Cardiac muscle cell (in vitro differentiated cells and primary cell): Measurements from ENCODE around the gene CDH4. TPM values are rescaled to one million over a fixed set of nuclear protein-coding genes. Genes with fewer than 3 reads are reported as not detected.
A peak's percentile ranks its signal among the peaks of the same experiment; 100 is the strongest.

Experiments used
- DNase-seq, 2 donors: peaks; one replicate each; pipeline versions ENCODE4 v3.0.0 to v3.0.0-alpha.2; 2010 to 2017; ENCODE audit warnings: low read depth in 1 of 2, low spot score in 1 of 2
- H3K27ac ChIP-seq: fragments of 200-600 bp; sonication (generic); 2 replicates; pipeline ENCODE4 v1.5.1; 2016
- H3K27me3 ChIP-seq: fragments of 200-600 bp; sonication (generic); 2 replicates; pipeline ENCODE4 v1.6.0; 2016; ENCODE audit warnings: control low read depth
- H3K36me3 ChIP-seq: fragments of 200-600 bp; sonication (generic); 2 replicates; pipeline ENCODE4 v1.5.1; 2016; ENCODE audit warnings: control low read depth
- H3K4me1 ChIP-seq: fragments of 200-600 bp; sonication (generic); 2 replicates; pipeline ENCODE4 v1.8.1; 2017; ENCODE audit warnings: low read depth, mild to moderate bottlenecking, mixed run types
- H3K4me3 ChIP-seq: fragments of 200-600 bp; sonication (generic); 2 replicates; pipeline ENCODE4 v1.5.1; 2016; ENCODE audit warnings: mild to moderate bottlenecking
- H3K9me3 ChIP-seq: fragments of 200-600 bp; sonication (generic); 2 replicates; pipeline ENCODE4 v1.5.1; 2017; ENCODE audit warnings: low read depth, mild to moderate bottlenecking, control low read depth
- CTCF ChIP-seq: IDR thresholded peaks from 2 replicates; pipeline ENCODE4 v1.5.1; 2012; ENCODE audit warnings: low read depth, mild to moderate bottlenecking, low read length
- polyA plus RNA-seq: library from polyadenylated mRNA; unstranded; fragments of >200 nt; fragmentation: Nextera tagmentation; extraction: Ambion mirVana; gene quantifications from 2 replicates; pipeline ENCODE4 v1.2.1, GENCODE V29; 2016
- total RNA-seq: library from RNA; depleted of rRNA; stranded (reverse); fragments of >200 nt; gene quantifications from 2 replicates; pipeline ENCODE4 v1.2.3, GENCODE V29; 2016

CDH4 gene
- total and polyA plus RNA-seq, 2 experiments from 2014 or later = 0.43 to 0.80 TPM

DNA sequence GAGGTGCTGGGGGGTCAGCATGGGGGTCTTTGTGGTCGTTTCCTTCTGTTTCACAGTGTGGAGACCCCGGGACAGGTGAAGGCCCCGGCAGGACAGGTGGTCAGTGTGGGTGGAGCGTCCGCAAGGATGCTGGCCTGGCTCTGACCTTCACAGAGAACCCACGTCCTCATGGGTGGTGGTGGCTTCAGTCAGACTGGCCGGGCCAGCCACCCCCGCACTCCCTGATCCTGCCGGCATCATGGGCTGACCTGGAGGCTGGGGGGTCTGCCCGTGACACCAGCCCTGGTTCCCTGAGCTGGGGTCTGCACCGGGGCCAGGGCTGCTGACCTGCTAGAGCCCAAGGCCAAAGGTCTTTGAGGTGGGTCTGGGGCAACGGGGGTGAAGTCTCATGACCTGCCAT lies 41.9 kb downstream of the CDH4 start:
- Histone ChIP-seq H3K27me3 (no peaks in the 10 kb centered on the region), H3K36me3 (no peaks in the 10 kb centered on the region), H3K27ac (no peak overlapping the region), H3K4me3 (no peak overlapping the region), H3K9me3 (no peaks in the 10 kb centered on the region), H3K4me1 (no peaks in the 10 kb centered on the region)
- TF ChIP-seq CTCF = no peak
- no peak for DNase-seq

GRCh38 chr20:61295249-61295648 lies 43.2 kb downstream of the CDH4 start:
- peak in 1 of 2 donors; percentile 8 for DNase-seq
- H3K9me3 ChIP-seq = no peaks in the 10 kb centered on the region
- no peak overlapping the region for H3K27ac ChIP-seq
- no peaks in the 10 kb centered on the region for H3K4me1 ChIP-seq
- H3K4me3 ChIP-seq = no peak overlapping the region
- no peaks in the 10 kb centered on the region for H3K36me3 ChIP-seq
- H3K27me3 ChIP-seq = no peaks in the 10 kb centered on the region
- TF ChIP-seq CTCF = no peak

- Histone ChIP-seq H3K9me3 (no peaks in the 10 kb centered on the region), H3K4me3 (no peak overlapping the region), H3K4me1 (no peaks in the 10 kb centered on the region), H3K27me3 (no peaks in the 10 kb centered on the region), H3K27ac (no peak overlapping the region), H3K36me3 (no peaks in the 10 kb centered on the region)
- no peak for DNase-seq
- no peak for TF ChIP-seq CTCF
Measured at GRCh38 chr20:61295682-61296628, 43.9 kb downstream of the CDH4 start.

DNA sequence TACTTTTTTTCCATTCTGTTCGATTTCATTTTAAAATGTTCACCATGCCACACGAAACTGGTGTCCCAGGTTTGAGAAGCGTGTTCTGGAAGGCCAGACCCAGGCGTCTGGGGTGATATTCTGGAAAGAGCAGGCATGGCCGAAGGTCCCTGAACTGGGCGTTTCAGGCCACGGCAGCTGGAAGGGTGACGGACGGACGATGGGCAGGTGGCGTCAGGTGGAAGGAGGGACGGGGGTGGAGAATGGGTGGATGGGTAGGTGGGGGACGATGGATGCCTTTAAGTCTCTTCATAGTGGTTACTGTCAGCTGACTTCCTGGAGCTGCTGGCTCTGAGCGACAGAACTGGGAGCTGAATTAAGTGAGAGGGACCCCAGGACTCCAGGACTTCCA lies 44.6 kb downstream of the CDH4 start:
- DNase-seq = no peak
- H3K4me1 ChIP-seq = no peaks in the 10 kb centered on the region
- no peak for TF ChIP-seq CTCF
- H3K27ac ChIP-seq = no peak overlapping the region
- H3K36me3 ChIP-seq = no peaks in the 10 kb centered on the region
- no peaks in the 10 kb centered on the region for H3K27me3 ChIP-seq
- no peak overlapping the region for H3K4me3 ChIP-seq
- no peaks in the 10 kb centered on the region for H3K9me3 ChIP-seq

GRCh38 chr20:61297491-61297890 lies 45.4 kb downstream of the CDH4 start:
- H3K27ac ChIP-seq = no peak overlapping the region
- H3K27me3 ChIP-seq = no peaks in the 10 kb centered on the region
- H3K4me1 ChIP-seq = no peaks in the 10 kb centered on the region
- no peaks in the 10 kb centered on the region for H3K9me3 ChIP-seq
- no peak overlapping the region for H3K4me3 ChIP-seq
- H3K36me3 ChIP-seq = no peaks in the 10 kb centered on the region
- no peak for DNase-seq
- no peak for TF ChIP-seq CTCF
